Large intestine (tissue), 3 donors: ENCODE measurements around the gene SERGEF. TPM values are rescaled to one million over a fixed set of nuclear protein-coding genes. Genes with fewer than 3 reads are reported as not detected.
A peak's percentile ranks its signal among the peaks of the same experiment; 100 is the strongest.

Source experiments
- DNase-seq, 2 donors: peaks; one replicate each; pipeline versions ENCODE4 v3.0.0 to v3.0.0-alpha.2; 2013
- H3K27ac ChIP-seq: one replicate; pipeline ENCODE4 v1.5.1; 2013; ENCODE audit warnings: low read length
- H3K27me3 ChIP-seq: 2 replicates; pipeline ENCODE4 v1.6.1; 2013; ENCODE audit warnings: low read length; ENCODE audit not compliant: control insufficient read depth, insufficient read depth
- H3K36me3 ChIP-seq: 2 replicates; pipeline ENCODE4 v1.6.1; 2013; ENCODE audit warnings: low read length; ENCODE audit not compliant: control insufficient read depth, insufficient read depth
- H3K4me1 ChIP-seq: one replicate; pipeline ENCODE4 v1.6.1; 2013; ENCODE audit warnings: low read length; ENCODE audit not compliant: control insufficient read depth, insufficient read depth
- H3K4me3 ChIP-seq: one replicate; pipeline ENCODE4 v1.5.1; 2013; ENCODE audit warnings: low read length
- H3K9me3 ChIP-seq: one replicate; pipeline ENCODE4 v1.6.1; 2013; ENCODE audit warnings: mild to moderate bottlenecking, low read depth, low read length, moderate library complexity; ENCODE audit not compliant: control insufficient read depth
- WGBS: methylation state at CpG from one replicate; pipeline ENCODE4 v1.1.5; 2013; ENCODE audit warnings: low lambda C conversion rate; ENCODE audit not compliant: insufficient coverage; 5-methylcytosine and 5-hydroxymethylcytosine counted together
- polyA plus RNA-seq: library from polyadenylated mRNA; unstranded; fragments of 120-200 nt; gene quantifications from one replicate; pipeline ENCODE4 v1.2.1, GENCODE V29; 2013

The SERGEF gene
- polyA plus RNA-seq, 1 donor = 19.7 TPM

DNA sequence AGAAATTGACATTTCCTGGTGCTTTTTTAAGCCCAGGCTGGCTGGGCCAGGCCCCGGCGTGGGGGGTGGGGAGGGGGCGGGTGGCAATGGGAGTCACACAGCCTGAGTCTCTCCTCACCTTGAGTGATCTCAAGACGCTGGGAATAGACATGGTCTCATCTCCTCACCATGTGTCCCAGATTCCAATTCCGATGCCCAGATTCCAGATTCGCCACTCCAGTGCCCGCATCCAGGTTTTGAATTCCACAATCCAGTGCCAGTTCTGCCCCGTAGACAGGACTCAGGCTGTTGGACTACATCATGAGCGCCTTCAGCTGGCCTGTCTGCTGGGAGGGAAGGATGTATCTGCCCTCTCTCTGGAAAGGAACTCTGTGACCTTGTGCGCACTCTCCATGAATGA, 259.2 kb downstream of the SERGEF start:
- Histone ChIP-seq H3K27me3 (peaks cover 4% of the 10 kb centered on the region), H3K36me3 (no peaks in the 10 kb centered on the region), H3K27ac (no peak overlapping the region), H3K9me3 (no peaks in the 10 kb centered on the region), H3K4me3 (no peak overlapping the region), H3K4me1 (peaks cover 9% of the 10 kb centered on the region)
- DNase-seq = no peak
- WGBS = no CpG with 5 or more reads among the region's 10 CpGs

DNA sequence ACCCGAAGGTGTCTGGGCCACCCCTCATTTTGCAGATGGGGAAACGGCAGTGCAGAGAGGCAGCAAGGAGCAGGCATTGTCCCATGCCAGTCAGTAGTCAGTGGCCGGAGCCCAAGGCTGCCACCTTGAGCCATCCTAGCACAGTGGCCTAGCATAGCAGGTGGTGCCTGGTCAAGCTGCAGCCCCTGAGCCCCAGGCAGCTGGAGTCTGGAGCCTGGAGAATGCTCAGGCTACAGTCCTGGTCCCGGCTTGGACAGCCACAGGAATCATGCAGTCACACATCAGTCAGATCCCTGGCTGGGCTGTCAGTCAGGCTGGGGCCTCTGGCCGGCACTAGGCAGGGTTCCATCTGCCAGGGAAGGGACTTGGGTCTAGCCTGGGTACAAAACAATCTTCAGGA, 259.7 kb downstream of the SERGEF start:
- Histone ChIP-seq H3K9me3 (no peaks in the 10 kb centered on the region), H3K36me3 (no peaks in the 10 kb centered on the region), H3K4me1 (peaks cover 9% of the 10 kb centered on the region), H3K27me3 (peaks cover 4% of the 10 kb centered on the region), H3K27ac (no peak overlapping the region), H3K4me3 (no peak overlapping the region)
- no peak for DNase-seq
- no CpG with 5 or more reads among the region's 5 CpGs for WGBS

DNA sequence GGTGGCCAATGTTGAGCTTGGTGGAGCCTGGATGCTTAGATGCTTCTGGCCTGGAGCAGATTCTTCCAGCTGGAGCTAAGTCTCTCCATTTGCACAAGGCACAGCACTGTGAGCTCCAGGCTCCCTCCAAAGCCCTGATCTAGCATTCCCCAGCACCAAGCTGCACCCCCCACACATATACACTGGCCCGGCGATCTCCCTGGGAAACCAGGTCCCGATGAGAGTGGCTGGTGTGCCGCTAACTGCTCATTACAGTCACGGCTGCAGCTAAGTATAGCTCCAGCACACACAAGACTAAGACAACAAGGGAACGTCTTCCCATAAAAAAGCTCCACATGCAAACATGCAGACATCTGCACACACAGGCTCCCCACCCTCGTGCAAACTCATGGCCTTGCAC, 260.7 kb downstream of the SERGEF start:
- no peak for DNase-seq
- H3K9me3 ChIP-seq = no peaks in the 10 kb centered on the region
- peaks cover 4% of the 10 kb centered on the region for H3K27me3 ChIP-seq
- no peak overlapping the region for H3K4me3 ChIP-seq
- peaks cover 9% of the 10 kb centered on the region for H3K4me1 ChIP-seq
- H3K27ac ChIP-seq = no peak overlapping the region
- no CpG with 5 or more reads among the region's 7 CpGs for WGBS
- H3K36me3 ChIP-seq = no peaks in the 10 kb centered on the region

DNA sequence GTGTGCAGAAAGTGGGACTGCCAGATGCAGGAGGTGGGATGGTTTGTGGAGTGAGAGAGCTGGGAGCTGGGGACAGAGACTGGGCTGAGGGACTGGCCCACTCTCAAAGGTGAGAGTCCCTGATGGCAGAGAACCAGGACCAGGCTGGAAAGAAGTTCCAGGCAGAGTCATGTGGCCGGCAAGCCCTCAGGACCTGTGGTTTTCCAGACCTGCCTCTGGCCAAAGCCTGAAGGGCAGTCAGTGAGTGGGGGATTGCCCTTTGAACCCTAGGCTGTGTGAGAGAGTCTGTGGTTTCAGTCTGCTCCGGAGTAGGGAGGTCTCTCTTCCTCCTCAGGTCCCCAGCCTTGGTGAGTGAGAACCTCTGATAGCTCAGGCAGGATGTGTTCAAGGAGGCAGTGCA, 261.3 kb downstream of the SERGEF start:
- Histone ChIP-seq H3K9me3 (no peaks in the 10 kb centered on the region), H3K4me1 (peaks cover 9% of the 10 kb centered on the region), H3K4me3 (no peak overlapping the region), H3K36me3 (no peaks in the 10 kb centered on the region), H3K27ac (no peak overlapping the region), H3K27me3 (peaks cover 4% of the 10 kb centered on the region)
- WGBS = no CpG with 5 or more reads among the region's 2 CpGs
- no peak for DNase-seq

DNA sequence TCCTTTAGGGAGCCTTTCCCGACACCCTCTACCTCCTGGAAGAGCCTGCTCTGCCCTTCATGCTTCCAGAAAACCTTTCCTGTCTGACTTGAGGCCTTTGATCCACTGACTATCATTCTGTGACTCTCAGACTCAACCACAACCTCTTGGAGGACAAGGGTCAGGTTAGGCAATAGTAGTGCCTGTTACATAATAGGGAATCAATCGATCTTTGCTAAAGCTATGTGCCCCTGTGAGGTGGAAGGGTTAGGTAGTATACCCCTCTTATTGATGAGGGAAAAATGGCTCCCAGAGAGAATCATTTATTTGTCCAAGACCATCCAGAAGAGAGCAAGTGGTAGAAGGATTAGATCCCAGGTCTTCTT, 262.1 kb downstream of the SERGEF start:
- DNase-seq = peak in 1 of 2 donors; percentile 50
- no CpG with 5 or more reads among the region's 2 CpGs for WGBS
- H3K36me3 ChIP-seq = no peaks in the 10 kb centered on the region
- no peaks in the 10 kb centered on the region for H3K9me3 ChIP-seq
- peaks cover 9% of the 10 kb centered on the region for H3K4me1 ChIP-seq
- H3K4me3 ChIP-seq = no peak overlapping the region
- no peak overlapping the region for H3K27ac ChIP-seq
- H3K27me3 ChIP-seq = peaks cover 4% of the 10 kb centered on the region

DNA sequence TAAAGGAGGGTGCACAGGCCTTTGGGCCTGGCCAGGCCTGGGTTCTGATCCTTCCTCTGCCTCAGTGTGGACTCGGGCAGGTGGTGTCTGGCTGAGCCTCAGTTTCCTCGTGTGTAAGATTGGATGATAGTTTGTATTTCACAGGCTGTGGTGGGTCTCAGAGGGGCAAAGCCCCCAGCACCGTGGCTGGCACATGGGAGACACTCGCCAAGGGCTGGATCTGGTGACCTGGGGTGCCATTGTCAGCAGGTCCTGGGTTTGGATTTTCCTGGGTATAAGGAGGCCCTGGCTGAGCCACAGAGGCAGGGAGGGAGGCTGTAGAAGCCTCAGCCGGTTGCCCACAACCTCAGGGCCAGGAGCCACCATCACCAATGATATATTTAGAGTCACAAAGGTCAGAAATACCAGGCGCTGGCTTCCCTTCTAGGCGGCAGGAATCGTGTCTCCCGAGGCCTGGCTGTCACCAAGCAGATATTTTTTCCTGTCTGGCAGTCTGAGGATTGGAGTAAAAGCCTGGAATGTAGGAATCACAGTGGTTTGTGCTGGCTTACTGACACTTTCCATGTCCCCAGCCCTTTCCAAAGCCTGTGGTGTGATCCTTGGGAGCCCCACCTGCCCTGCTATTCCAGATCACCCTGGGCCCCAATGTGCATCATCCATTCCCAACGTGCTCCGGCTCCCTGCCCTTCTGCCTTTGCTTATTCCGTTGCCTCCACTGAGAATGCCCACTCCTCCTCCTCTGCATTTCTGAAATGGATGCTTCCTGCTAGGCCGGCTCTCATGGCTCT, 262.6 kb downstream of the SERGEF start:
- no peaks in the 10 kb centered on the region for H3K36me3 ChIP-seq
- H3K4me3 ChIP-seq = no peak overlapping the region
- H3K27ac ChIP-seq = no peak overlapping the region
- no CpG with 5 or more reads among the region's 13 CpGs for WGBS
- no peak for DNase-seq
- H3K4me1 ChIP-seq = peaks cover 9% of the 10 kb centered on the region
- peaks cover 4% of the 10 kb centered on the region for H3K27me3 ChIP-seq
- H3K9me3 ChIP-seq = no peaks in the 10 kb centered on the region

DNA sequence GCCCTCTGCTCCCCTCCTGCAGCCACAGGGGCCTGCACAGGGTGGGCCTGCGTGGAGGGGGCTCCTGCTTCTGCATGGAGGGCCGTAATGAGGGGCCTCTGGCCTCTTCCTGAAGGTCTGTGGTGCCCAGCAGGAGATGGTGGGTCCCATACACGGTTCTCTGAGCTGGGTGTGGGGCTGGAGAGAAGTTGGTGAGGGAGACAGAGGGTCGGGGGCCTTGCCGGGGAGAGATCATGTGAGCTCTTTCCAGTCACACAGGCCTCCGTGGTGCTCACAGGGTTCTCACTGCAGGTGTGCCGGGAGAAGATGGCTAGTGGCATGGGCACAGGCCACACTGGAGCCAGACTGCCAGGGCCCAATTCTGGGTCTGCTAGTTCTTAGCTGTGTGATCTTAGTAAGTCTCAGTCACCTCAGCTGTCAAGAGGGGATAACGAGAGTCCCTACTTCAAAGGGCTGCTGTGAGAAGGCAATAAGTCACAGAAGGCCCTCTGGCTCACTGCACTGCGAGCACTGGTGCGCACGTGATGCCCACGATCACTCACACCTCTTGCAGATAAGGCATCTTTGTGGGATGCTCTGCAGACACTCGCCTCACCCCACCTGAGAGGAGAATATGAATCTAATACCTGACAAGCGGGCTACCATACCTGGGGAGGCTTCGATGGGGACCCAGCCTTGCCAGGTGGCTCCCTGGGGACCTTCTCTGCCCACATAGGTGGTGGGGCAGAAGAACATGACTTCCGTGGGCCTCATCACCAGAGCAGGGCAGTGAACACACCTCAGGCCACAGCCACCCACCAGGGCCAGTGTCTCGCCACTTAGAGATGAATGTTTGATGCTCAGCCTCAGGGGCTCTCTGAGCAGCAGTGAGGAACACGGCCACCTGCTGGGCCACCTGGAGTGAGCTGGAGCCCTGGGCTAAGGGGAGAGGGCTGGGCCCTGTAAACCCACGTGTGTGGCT, 263.8 kb downstream of the SERGEF start:
- no CpG with 5 or more reads among the region's 19 CpGs for WGBS
- H3K27ac ChIP-seq = no peak overlapping the region
- H3K9me3 ChIP-seq = no peaks in the 10 kb centered on the region
- no peak overlapping the region for H3K4me3 ChIP-seq
- no peak for DNase-seq
- H3K36me3 ChIP-seq = no peaks in the 10 kb centered on the region
- peaks cover 9% of the 10 kb centered on the region for H3K4me1 ChIP-seq
- peaks cover 4% of the 10 kb centered on the region for H3K27me3 ChIP-seq

DNA sequence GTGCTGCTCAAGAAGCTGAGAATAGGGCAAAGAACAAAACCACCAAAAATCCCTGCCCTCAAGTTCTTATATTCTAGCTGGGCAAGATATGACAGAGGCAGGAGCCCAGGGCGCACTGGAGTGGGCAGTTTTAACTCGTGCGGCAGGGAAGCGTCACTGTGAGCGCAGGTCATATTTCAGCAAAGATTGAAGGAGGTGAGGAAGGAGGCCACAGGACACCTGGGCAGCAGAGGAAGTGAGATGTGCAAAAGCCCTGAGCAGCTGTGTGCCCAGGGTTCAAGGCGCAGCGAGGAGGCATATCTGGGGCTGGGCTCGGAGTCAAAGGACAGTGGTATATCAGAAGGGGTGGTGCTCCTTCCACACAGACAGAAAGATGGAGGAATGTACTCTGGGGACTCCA, 264.8 kb downstream of the SERGEF start:
- no CpG with 5 or more reads among the region's 8 CpGs for WGBS
- Histone ChIP-seq H3K27ac (no peak overlapping the region), H3K36me3 (no peaks in the 10 kb centered on the region), H3K4me1 (peaks cover 9% of the 10 kb centered on the region), H3K27me3 (peaks cover 4% of the 10 kb centered on the region), H3K9me3 (no peaks in the 10 kb centered on the region), H3K4me3 (no peak overlapping the region)
- DNase-seq = no peak

DNA sequence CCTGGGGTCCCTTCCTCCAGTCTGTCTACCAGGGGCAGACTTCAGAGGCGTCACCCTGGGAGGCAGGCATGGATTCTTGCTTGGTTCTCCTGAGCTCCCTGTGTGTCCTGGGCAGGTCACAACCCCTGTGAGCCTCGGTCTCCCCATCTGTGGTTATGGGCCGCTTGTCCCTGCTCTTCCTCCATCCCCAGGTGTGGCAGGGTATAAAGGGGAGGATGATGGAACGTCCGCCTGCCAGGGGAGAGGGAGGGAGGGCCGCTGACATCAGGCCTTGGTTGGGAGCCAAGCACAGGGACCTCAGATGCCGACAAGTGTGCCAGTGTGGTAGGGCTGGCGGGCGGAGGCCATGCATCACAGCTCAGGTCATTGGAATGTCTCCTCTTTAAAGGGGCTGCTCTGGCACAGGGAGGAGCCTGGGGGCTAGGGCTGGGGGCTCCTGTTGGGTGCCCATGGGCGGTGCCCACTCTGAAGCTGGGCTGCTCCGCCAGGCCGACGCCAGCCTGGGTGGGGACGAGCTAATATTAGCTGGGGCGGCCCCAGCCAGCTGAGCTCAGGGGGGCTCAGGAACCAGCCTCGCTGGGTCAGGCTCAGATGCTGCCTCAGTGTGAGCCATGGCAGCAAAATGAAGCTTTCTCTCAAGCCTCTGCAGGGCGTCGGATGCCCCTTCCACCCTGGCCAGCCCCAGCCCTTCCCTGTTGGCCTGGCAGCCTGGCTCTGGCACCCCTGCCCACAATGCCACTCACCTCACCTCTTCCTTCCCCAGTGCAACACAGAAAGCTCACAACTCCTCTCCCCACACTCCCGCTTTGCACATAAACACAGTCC, 265.5 kb downstream of the SERGEF start:
- Histone ChIP-seq H3K9me3 (no peaks in the 10 kb centered on the region), H3K36me3 (no peaks in the 10 kb centered on the region), H3K4me1 (peaks cover 9% of the 10 kb centered on the region), H3K27me3 (peaks cover 4% of the 10 kb centered on the region), H3K27ac (no peak overlapping the region), H3K4me3 (no peak overlapping the region)
- no peak for DNase-seq
- WGBS = no CpG with 5 or more reads among the region's 19 CpGs

DNA sequence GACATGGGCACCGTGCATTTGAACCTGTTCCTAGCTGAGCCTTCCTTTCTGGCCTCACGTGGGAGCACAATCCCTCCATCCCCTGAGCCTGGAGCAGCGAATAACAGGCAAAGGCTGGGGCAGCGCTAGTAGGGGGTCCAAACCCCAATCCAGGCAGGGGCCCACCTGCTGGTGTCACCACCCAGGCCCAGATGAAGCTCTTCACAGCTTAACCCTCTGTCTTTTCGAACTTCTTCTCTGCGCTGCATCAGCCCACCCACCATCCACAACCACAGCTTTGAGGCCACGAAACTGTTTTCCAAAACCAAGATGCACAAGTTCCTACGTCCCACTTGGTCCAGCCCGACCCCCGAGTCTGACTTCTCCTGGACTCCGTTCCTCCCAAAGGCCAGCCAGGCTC, 266.8 kb downstream of the SERGEF start:
- Histone ChIP-seq H3K4me1 (peaks cover 9% of the 10 kb centered on the region), H3K36me3 (no peaks in the 10 kb centered on the region), H3K27ac (no peak overlapping the region), H3K4me3 (no peak overlapping the region), H3K27me3 (peaks cover 4% of the 10 kb centered on the region), H3K9me3 (no peaks in the 10 kb centered on the region)
- 90% methylated on average over 6 of the region's 11 CpGs for WGBS
- no peak for DNase-seq
